BE2C (cell line): ENCODE data around the gene RPL18.

ENCODE experiments used
- DNase-seq: peaks from one replicate; pipeline ENCODE4 v3.0.0-alpha.2; 2020
- H3K27me3 ChIP-seq: fragments of 250-450 bp; sonication (Bioruptor Pico); 2 replicates; pipeline ENCODE4 v1.5.1; 2020; ENCODE audit warnings: mild to moderate bottlenecking
- H3K36me3 ChIP-seq: fragments of 250-450 bp; sonication (Bioruptor Pico); 2 replicates; pipeline ENCODE4 v1.5.1; 2020; ENCODE audit warnings: mild to moderate bottlenecking
- H3K4me1 ChIP-seq: fragments of 250-450 bp; sonication (Bioruptor Pico); 2 replicates; pipeline ENCODE4 v1.5.1; 2020
- H3K4me3 ChIP-seq: 2 replicates; pipeline ENCODE4 v1.5.1; 2011; ENCODE audit warnings: low read depth, low read length
- H3K9me3 ChIP-seq: fragments of 250-450 bp; sonication (Bioruptor Pico); 2 replicates; pipeline ENCODE4 v1.5.1; 2020
- CTCF ChIP-seq: IDR thresholded peaks from 2 replicates; pipeline ENCODE4 v1.5.1; 2012; ENCODE audit warnings: mild to moderate bottlenecking, low read depth, low read length

The RPL18 gene

GRCh38 chr19:48616491-48617056 lies 2.4 kb downstream of the RPL18 start:
- Histone ChIP-seq H3K4me3 (peak overlapping the region; percentile 100), H3K36me3 (peaks cover 47% of the 10 kb centered on the region), H3K27me3 (no peaks in the 10 kb centered on the region), H3K4me1 (peaks cover 25% of the 10 kb centered on the region), H3K9me3 (no peaks in the 10 kb centered on the region)
- no peak for TF ChIP-seq CTCF
- no peak for DNase-seq

- Histone ChIP-seq H3K9me3 (no peaks in the 10 kb centered on the region), H3K4me1 (peaks cover 25% of the 10 kb centered on the region), H3K4me3 (no peak overlapping the region), H3K36me3 (peaks cover 47% of the 10 kb centered on the region), H3K27me3 (no peaks in the 10 kb centered on the region)
- DNase-seq = no peak
- TF ChIP-seq CTCF = no peak
Observed at GRCh38 chr19:48616041-48616436, 2.9 kb downstream of the RPL18 start.

GRCh38 chr19:48615231-48616040 lies 3.5 kb downstream of the RPL18 start:
- H3K36me3 ChIP-seq = peaks cover 47% of the 10 kb centered on the region
- TF ChIP-seq CTCF = no peak
- H3K4me1 ChIP-seq = peaks cover 25% of the 10 kb centered on the region
- no peaks in the 10 kb centered on the region for H3K27me3 ChIP-seq
- H3K4me3 ChIP-seq = no peak overlapping the region
- no peaks in the 10 kb centered on the region for H3K9me3 ChIP-seq
- DNase-seq = no peak

GRCh38 chr19:48614436-48615230 lies 4.3 kb downstream of the RPL18 start, which contains the start of gene FAM83E:
FAM83E (minus strand) TSS chr19:48615076; CDS start chr19:48613372, 1,704 bp downstream.
- Histone ChIP-seq H3K4me1 (peaks cover 25% of the 10 kb centered on the region), H3K9me3 (no peaks in the 10 kb centered on the region), H3K4me3 (no peak within 1 kb of the TSS), H3K36me3 (peaks cover 47% of the 10 kb centered on the region), H3K27me3 (no peaks in the 10 kb centered on the region)
- TF ChIP-seq CTCF = no peak
- DNase-seq = peak; percentile 61

GRCh38 chr19:48613852-48614435 lies 5.0 kb downstream of the RPL18 start:
- Histone ChIP-seq H3K27me3 (no peaks in the 10 kb centered on the region), H3K4me1 (peaks cover 25% of the 10 kb centered on the region), H3K36me3 (peaks cover 47% of the 10 kb centered on the region), H3K9me3 (no peaks in the 10 kb centered on the region), H3K4me3 (no peak overlapping the region)
- no peak for TF ChIP-seq CTCF
- DNase-seq = peak; percentile 50
